Keratinocyte (primary cell): ENCODE data around the gene CRACR2B. TPM values are rescaled to one million over a fixed set of nuclear protein-coding genes. Genes with fewer than 3 reads are reported as not detected.

Experiments
- DNase-seq: peaks from one replicate; pipeline ENCODE4 v3.0.0-alpha.2; 2011; ENCODE audit warnings: low read depth, missing footprints, low spot score
- FAIRE-seq: peaks from 2 replicates; lab custom pipeline; 2011; peaks lifted over from hg19 to GRCh38; lab: Jason Lieb, UNC
- H2AFZ ChIP-seq: 2 replicates; pipeline ENCODE4 v1.6.0; 2012; ENCODE audit warnings: low read length, control low read depth, inconsistent platforms; ENCODE audit not compliant: control insufficient read depth
- H3K27ac ChIP-seq: 2 replicates; pipeline ENCODE4 v1.5.1; 2011; ENCODE audit warnings: low read length; ENCODE audit not compliant: control insufficient read depth, insufficient read depth
- H3K27me3 ChIP-seq: 3 replicates; pipeline ENCODE4 v1.6.0; 2011; ENCODE audit warnings: low read length; ENCODE audit not compliant: control insufficient read depth, insufficient read depth; ENCODE audit errors: extremely low read depth
- H3K36me3 ChIP-seq, 2 experiments: 2 replicates in 1 of 2; 3 replicates in 1 of 2; pipeline ENCODE4 v1.5.1; 2011; ENCODE audit warnings: low read length in 2 of 2, mild to moderate bottlenecking in 1 of 2; ENCODE audit not compliant: control insufficient read depth in 2 of 2, insufficient read depth in 2 of 2; ENCODE audit errors: extremely low read depth in 1 of 2
- H3K4me1 ChIP-seq: 3 replicates; pipeline ENCODE4 v1.5.1; 2011; ENCODE audit warnings: low read length; ENCODE audit not compliant: control insufficient read depth, insufficient read depth; ENCODE audit errors: extremely low read depth
- H3K4me2 ChIP-seq: 3 replicates; pipeline ENCODE4 v1.6.0; 2011; ENCODE audit warnings: low read depth, low read length; ENCODE audit not compliant: control insufficient read depth, insufficient read depth; ENCODE audit errors: extremely low read depth
- H3K4me3 ChIP-seq, 3 experiments: fragments of 200-600 bp in 1 of 3; sonication (generic) in 1 of 3; 2 replicates in 2 of 3; 3 replicates in 1 of 3; pipeline ENCODE4 v1.5.1; 2011 to 2016; ENCODE audit warnings: low read length in 3 of 3, mild to moderate bottlenecking in 3 of 3, control low read depth in 2 of 3, inconsistent platforms in 1 of 3, low read depth in 1 of 3, mixed read lengths in 1 of 3, mixed run types in 1 of 3, moderate library complexity in 1 of 3; ENCODE audit not compliant: control insufficient read depth in 2 of 3, insufficient read depth in 2 of 3; ENCODE audit errors: extremely low read depth in 1 of 3
- H3K79me2 ChIP-seq: 2 replicates; pipeline ENCODE4 v1.6.0; 2012; ENCODE audit warnings: low read length; ENCODE audit not compliant: control insufficient read depth, insufficient read depth
- H3K9ac ChIP-seq: 3 replicates; pipeline ENCODE4 v1.6.0; 2011; ENCODE audit warnings: low read length; ENCODE audit not compliant: control insufficient read depth, insufficient read depth; ENCODE audit errors: extremely low read depth
- H3K9me1 ChIP-seq: 3 replicates; pipeline ENCODE4 v1.6.0; 2011; ENCODE audit warnings: low read length; ENCODE audit not compliant: control insufficient read depth, insufficient read depth; ENCODE audit errors: extremely low read depth
- H3K9me3 ChIP-seq: 2 replicates; pipeline ENCODE4 v1.5.1; 2012; ENCODE audit warnings: low read depth, low read length; ENCODE audit not compliant: control insufficient read depth
- H4K20me1 ChIP-seq: 3 replicates; pipeline ENCODE4 v1.6.0; 2011; ENCODE audit warnings: low read length; ENCODE audit not compliant: control insufficient read depth, insufficient read depth; ENCODE audit errors: extremely low read depth
- CTCF ChIP-seq, 3 experiments: IDR thresholded peaks in 1 of 3; conservative IDR thresholded peaks in 1 of 3; optimal IDR thresholded peaks in 1 of 3; 2 replicates in 2 of 3; 3 replicates in 1 of 3; pipeline versions ENCODE3 to v1.5.1; 2011; ENCODE audit warnings: low read length in 3 of 3, mild to moderate bottlenecking in 3 of 3, moderate library complexity in 2 of 3, control low read depth in 1 of 3, inconsistent platforms in 1 of 3; ENCODE audit not compliant: insufficient read depth in 2 of 3; ENCODE audit errors: extremely low read depth in 1 of 3
- EZH2 ChIP-seq: IDR thresholded peaks from one replicate; pipeline ENCODE4 v1.6.1; 2012; ENCODE audit warnings: inconsistent platforms, mild to moderate bottlenecking, low read length, moderate library complexity
- dilution Hi-C: fragments of 300-500 bp; cut with MboI; formaldehyde crosslinking; loops from one replicate; pipeline ENCODE4 v1.7.0; 2020; ENCODE audit warnings: low sequenced_read_pairs; ENCODE audit not compliant: extremely low pct_ligation_motif_present
- polyA plus RNA-seq, 5 experiments: library from polyadenylated mRNA; depleted of rRNA in 3 of 5; stranded (reverse) in 3 of 5; stranded (forward) in 1 of 5; unstranded in 1 of 5; fragments of >200 nt; gene quantifications; 1 replicate in 1 of 5; 2 replicates in 3 of 5; 3 replicates in 1 of 5; pipeline versions ENCODE4 v1.2.1 to v1.2.3, GENCODE V29; 2011 to 2012; ENCODE audit warnings: missing spikeins in 2 of 5, low read depth in 1 of 5, low replicate concordance in 1 of 5

Gene CRACR2B
- polyA plus RNA-seq, 1 donor (not counting 4 experiments of a cell fraction or from before 2014, with no cell fraction given) = 0.17 TPM

- H3K4me3 ChIP-seq = no peak overlapping the region
- dilution Hi-C loops = no loop called here
- no peaks in the 10 kb centered on the region for H3K9me1 ChIP-seq
- peaks cover 7% of the 10 kb centered on the region for H4K20me1 ChIP-seq
- H3K79me2 ChIP-seq = no peaks in the 10 kb centered on the region
- H3K9me3 ChIP-seq = no peaks in the 10 kb centered on the region
- no peak overlapping the region for H3K4me2 ChIP-seq
- H3K9ac ChIP-seq = no peak overlapping the region
- DNase-seq (no peak), FAIRE-seq (no peak)
- TF ChIP-seq EZH2 (no peak), CTCF (optimal IDR thresholded peaks at IDR 0.05 in 1 of 3, IDR thresholded peaks at IDR 0.05 in 1 of 3, conservative IDR thresholded peaks at IDR 0.05 in 1 of 3; ENCODE audit: extremely low read depth in 1 of 3, insufficient read depth in 2 of 3, low read length in 3 of 3) (no peak)
- H2AFZ ChIP-seq = no peak overlapping the region
- peaks cover 6 to 8% of the 10 kb centered on the region in 2 experiments for H3K36me3 ChIP-seq
- no peak overlapping the region for H3K27ac ChIP-seq
- H3K4me1 ChIP-seq = peaks cover 4% of the 10 kb centered on the region
- H3K27me3 ChIP-seq = no peaks in the 10 kb centered on the region
Measured at GRCh38 chr11:853682-854448, 26.1 kb downstream of the CRACR2B start.

GRCh38 chr11:854601-855329, 27.0 kb downstream of the CRACR2B start:
- Histone ChIP-seq H3K27ac (no peak overlapping the region), H3K4me2 (no peak overlapping the region), H3K9me3 (no peaks in the 10 kb centered on the region), H3K27me3 (no peaks in the 10 kb centered on the region), H3K79me2 (no peaks in the 10 kb centered on the region), H3K9me1 (no peaks in the 10 kb centered on the region), H3K4me1 (peaks cover 4% of the 10 kb centered on the region), H3K4me3 (no peak overlapping the region), H3K9ac (no peak overlapping the region), H3K36me3 (peaks cover 6 to 8% of the 10 kb centered on the region in 2 experiments), H2AFZ (no peak overlapping the region), H4K20me1 (peaks cover 7% of the 10 kb centered on the region)
- FAIRE-seq (no peak), DNase-seq (no peak)
- dilution Hi-C loops = no loop called here
- TF ChIP-seq CTCF (optimal IDR thresholded peaks at IDR 0.05 in 1 of 3, IDR thresholded peaks at IDR 0.05 in 1 of 3, conservative IDR thresholded peaks at IDR 0.05 in 1 of 3; ENCODE audit: extremely low read depth in 1 of 3, insufficient read depth in 2 of 3, low read length in 3 of 3) = no peak
- no peak for TF ChIP-seq EZH2
